ENCODE results near the gene RPL3. TPM values are rescaled to one million over a fixed set of nuclear protein-coding genes. Genes with fewer than 3 reads are reported as not detected.

RPL3 gene
- total and polyA plus RNA-seq, 4 donors: 580 to 1,767 (median 1,184) TPM

GRCh38 chr22:39360674-39361413 is 41.4 kb upstream of the RPL3 start:
- Histone ChIP-seq H3K27ac (ENCODE audit: low read depth in 1 of 2, low read length in 2 of 2) (no peak overlapping the region), H3K36me3 (ENCODE audit: control insufficient read depth in 4 of 4, insufficient read depth in 3 of 4, low read depth in 1 of 4, low read length in 3 of 4) (no peaks in the 10 kb centered on the region), H3K9me3 (ENCODE audit: control insufficient read depth in 4 of 4, low read length in 3 of 4) (no peaks in the 10 kb centered on the region), H3K27me3 (ENCODE audit: control insufficient read depth in 4 of 4, insufficient read depth in 4 of 4, low read length in 3 of 4) (no peaks in the 10 kb centered on the region), H3K9ac (ENCODE audit: low read depth in 1 of 2, low read length in 2 of 2) (no peak overlapping the region), H3K4me3 (ENCODE audit: low read depth in 1 of 3, low read length in 3 of 3) (no peak overlapping the region), H3K4me1 (ENCODE audit: control insufficient read depth in 4 of 4, insufficient read depth in 4 of 4, low read length in 3 of 4) (no peaks in the 10 kb centered on the region)
- no peak for DNase-seq (ENCODE audit: low spot score)
- no peak for TF ChIP-seq ATF3 (IDR thresholded peaks at IDR 0.05)
- no peak for TF ChIP-seq TAF1 (conservative IDR thresholded peaks at IDR 0.05)
- no peak for TF ChIP-seq EGR1 (IDR thresholded peaks at IDR 0.05; ENCODE audit: low read depth in 2 of 2)
- no peak for TF ChIP-seq REST (IDR thresholded peaks at IDR 0.05)
- no peak for TF ChIP-seq RXRA (IDR thresholded peaks at IDR 0.05)
- TF ChIP-seq HNF4A (conservative IDR thresholded peaks at IDR 0.05): no peak
- TF ChIP-seq CTCF (IDR thresholded peaks at IDR 0.05; ENCODE audit: low read depth, low read length, missing input control): no peak
- TF ChIP-seq NR2F2 (IDR thresholded peaks at IDR 0.05): no peak
- no peak for TF ChIP-seq YY1 (IDR thresholded peaks at IDR 0.05)
- TF ChIP-seq FOXA1 (IDR thresholded peaks at IDR 0.05): no peak
- no peak for TF ChIP-seq FOXA2 (IDR thresholded peaks at IDR 0.05)
- TF ChIP-seq RAD21 (IDR thresholded peaks at IDR 0.05): no peak
- no peak for TF ChIP-seq JUND (IDR thresholded peaks at IDR 0.05)
- no peak for TF ChIP-seq ZBTB33 (IDR thresholded peaks at IDR 0.05)
- no peak for TF ChIP-seq GABPA (IDR thresholded peaks at IDR 0.05 in 1 of 2, conservative IDR thresholded peaks at IDR 0.05 in 1 of 2)
- TF ChIP-seq SP1 (IDR thresholded peaks at IDR 0.05): no peak
- TF ChIP-seq HNF4G (IDR thresholded peaks at IDR 0.05): no peak
- WGBS: 78% methylated on average over 14 of the region's 14 CpGs
